ENCODE measurements around the gene XPNPEP2. TPM values are rescaled to one million over a fixed set of nuclear protein-coding genes. Genes with fewer than 3 reads are reported as not detected.

Gene XPNPEP2
- total and polyA plus RNA-seq, 11 donors: 0.19 to 2.1 (median 0.55) TPM

GRCh38 chrX:129771266-129771995 is 32.7 kb downstream of the XPNPEP2 start:
- H3K4me3 ChIP-seq: no peak overlapping the region
- DNase-seq (no peak), ATAC-seq (no peak)
- H3K4me1 ChIP-seq: peaks cover 0 to 31% (median 0%) of the 10 kb centered on the region in 12 donors
- H3K36me3 ChIP-seq: no peaks in the 10 kb centered on the region
- peak overlapping the region in 1 of 12 donors; percentile 37 for H3K27ac ChIP-seq
- 70 to 81% (median 80%) methylated on average over 14 of the region's 14 CpGs for WGBS, 4 donors
- H3K9me3 ChIP-seq: no peaks in the 10 kb centered on the region
- TF ChIP-seq CTCF (IDR thresholded peaks at IDR 0.05) (no peak), POLR2A (IDR thresholded peaks at IDR 0.05) (no peak)
- intact Hi-C loops (cut with DNase I): no loop called here
- H3K27me3 ChIP-seq: no peaks in the 10 kb centered on the region

- Histone ChIP-seq H3K9me3 (no peaks in the 10 kb centered on the region), H3K4me3 (no peak overlapping the region), H3K4me1 (peaks cover 0 to 45% (median 0%) of the 10 kb centered on the region in 12 donors), H3K36me3 (no peaks in the 10 kb centered on the region), H3K27ac (peak overlapping the region in 4 of 12 donors; percentile 19 to 84 (median 38)), H3K27me3 (no peaks in the 10 kb centered on the region)
- intact Hi-C loops (cut with DNase I): no loop called here
- TF ChIP-seq CTCF (IDR thresholded peaks at IDR 0.05) (no peak), POLR2A (IDR thresholded peaks at IDR 0.05) (no peak)
- 68 to 77% (median 71%) methylated on average over 14 of the region's 14 CpGs for WGBS, 4 donors
- DNase-seq (peak; percentile 52 to 77 (median 65)), ATAC-seq (peak; percentile 37 to 75 (median 66))
Observed at GRCh38 chrX:129772796-129773431, 34.1 kb downstream of the XPNPEP2 start.

GRCh38 chrX:129773649-129774458 is 35.1 kb downstream of the XPNPEP2 start:
- WGBS, 4 donors: 82 to 87% (median 85%) methylated on average over 4 of the region's 4 CpGs
- H3K27ac ChIP-seq: peak overlapping the region in 3 of 12 donors; percentile 19 to 84 (median 30)

More at GRCh38 chrX:129773649-129774458, 35.1 kb downstream of the XPNPEP2 start:
- H3K9me3 ChIP-seq: no peaks in the 10 kb centered on the region
- no peaks in the 10 kb centered on the region for H3K27me3 ChIP-seq
- no peak for TF ChIP-seq POLR2A (IDR thresholded peaks at IDR 0.05)
- no peak for TF ChIP-seq CTCF (IDR thresholded peaks at IDR 0.05)
- intact Hi-C loops (cut with DNase I): no loop called here
- DNase-seq (no peak), ATAC-seq (no peak)
- H3K36me3 ChIP-seq: no peaks in the 10 kb centered on the region
- H3K4me1 ChIP-seq: peaks cover 0 to 53% (median 0%) of the 10 kb centered on the region in 12 donors
- no peak overlapping the region for H3K4me3 ChIP-seq

Measured in heart left ventricle (tissue), 16 donors.